Endothelial cell (in vitro differentiated cells): ENCODE data around the gene CDKN3. TPM values are rescaled to one million over a fixed set of nuclear protein-coding genes. Genes with fewer than 3 reads are reported as not detected.

Experiments used
- DNase-seq: peaks from one replicate; pipeline ENCODE4 v3.0.0; 2021; ENCODE audit warnings: low spot score
- H3K27ac Mint-ChIP-seq: one replicate; pipeline ENCODE4 v1.8.0; 2021; ENCODE audit warnings: mixed read lengths, inconsistent platforms; ENCODE audit not compliant: unreplicated experiment
- H3K27me3 Mint-ChIP-seq: one replicate; pipeline ENCODE4 v1.8.0; 2021; ENCODE audit warnings: mild to moderate bottlenecking, moderate library complexity, mixed read lengths, inconsistent platforms; ENCODE audit not compliant: unreplicated experiment
- H3K36me3 Mint-ChIP-seq: one replicate; pipeline ENCODE4 v1.8.0; 2021; ENCODE audit warnings: mild to moderate bottlenecking, low read depth, mixed read lengths, inconsistent platforms; ENCODE audit not compliant: unreplicated experiment
- H3K4me1 Mint-ChIP-seq: one replicate; pipeline ENCODE4 v1.8.0; 2021; ENCODE audit warnings: mild to moderate bottlenecking, mixed read lengths, inconsistent platforms; ENCODE audit not compliant: unreplicated experiment
- H3K4me3 Mint-ChIP-seq: one replicate; pipeline ENCODE4 v1.8.0; 2021; ENCODE audit warnings: mild to moderate bottlenecking, mixed read lengths, inconsistent platforms; ENCODE audit not compliant: unreplicated experiment
- H3K9me3 Mint-ChIP-seq: one replicate; pipeline ENCODE4 v1.8.0; 2021; ENCODE audit warnings: mixed read lengths, inconsistent platforms; ENCODE audit not compliant: unreplicated experiment
- CTCF ChIP-seq: fragments of 200-600 bp; sonication (generic); IDR thresholded peaks from one replicate; pipeline ENCODE4 v1.5.0; 2021; ENCODE audit warnings: antibody characterized with exemption; ENCODE audit not compliant: unreplicated experiment
- long read RNA-seq: library from polyadenylated mRNA; unstranded; transcript quantifications from one replicate; pipeline ENCODE4 v2.0.0, GENCODE V29; 2020; ENCODE audit not compliant: unreplicated experiment
- total RNA-seq: library from RNA; stranded (reverse); fragmentation: NEBNext Ultra II Directional; extraction: Animal tissue kit (Norgen Biotek cat#: 25700); gene quantifications from one replicate; pipeline ENCODE4 v1.2.1, GENCODE V29; 2021; ENCODE audit not compliant: unreplicated experiment

CDKN3 gene, protein sequence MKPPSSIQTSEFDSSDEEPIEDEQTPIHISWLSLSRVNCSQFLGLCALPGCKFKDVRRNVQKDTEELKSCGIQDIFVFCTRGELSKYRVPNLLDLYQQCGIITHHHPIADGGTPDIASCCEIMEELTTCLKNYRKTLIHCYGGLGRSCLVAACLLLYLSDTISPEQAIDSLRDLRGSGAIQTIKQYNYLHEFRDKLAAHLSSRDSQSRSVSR
- 12.2 TPM for total RNA-seq
- long read RNA-seq, partial matches to known transcripts = 0 of 10 reads
- long read RNA-seq, other reads (novel, unspliced or antisense) = 6 of 10 reads

DNA sequence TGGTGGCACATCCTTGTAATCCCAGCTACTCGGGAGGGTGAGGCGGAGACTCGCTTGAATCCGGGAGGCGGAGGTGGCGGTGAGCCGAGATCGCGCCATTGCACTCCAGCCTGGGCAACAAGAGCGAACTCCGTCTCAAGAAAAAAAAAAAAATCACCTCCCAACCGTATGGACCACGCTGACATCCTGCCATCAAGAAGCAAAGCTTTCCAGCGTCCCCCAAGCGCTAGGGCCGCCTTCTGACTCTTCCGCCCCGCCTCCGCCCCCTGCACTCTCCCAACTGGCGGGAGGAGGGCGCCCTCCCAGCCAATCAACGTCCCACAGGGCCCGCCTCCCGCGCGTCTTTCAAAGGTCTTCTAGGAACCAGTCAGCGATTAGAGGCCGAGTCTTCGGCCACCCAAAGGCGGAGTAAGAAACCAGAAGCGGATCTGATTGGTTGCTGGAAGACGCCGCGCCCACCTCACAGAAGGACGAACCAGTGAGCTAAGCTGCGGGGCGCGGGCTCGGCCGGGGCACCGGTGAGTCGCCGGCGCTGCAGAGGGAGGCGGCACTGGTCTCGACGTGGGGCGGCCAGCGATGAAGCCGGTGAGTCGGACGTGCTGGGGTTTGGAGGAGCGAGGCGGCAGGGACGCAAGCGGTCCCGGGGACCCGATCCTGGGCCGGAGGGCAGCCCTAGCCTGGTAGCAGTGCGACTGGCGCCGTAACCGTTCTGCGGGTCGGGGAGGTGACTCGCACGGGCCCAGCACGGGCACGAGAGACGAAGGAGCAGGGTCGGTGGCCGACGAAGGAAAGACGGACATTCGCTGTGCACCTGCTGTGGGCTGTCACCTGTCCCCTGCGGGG, at the start of gene CDKN3:
Gene CDKN3 (plus strand): TSS at position 515 of the 843 bp plus-strand sequence. CDS start 62 bp downstream, at position 577.
- H3K4me3 Mint-ChIP-seq = peak within 1 kb of the TSS; percentile 87
- H3K27me3 Mint-ChIP-seq = peaks cover 5% of the 10 kb centered on the region
- H3K27ac Mint-ChIP-seq = peak within 1 kb of the TSS; percentile 30
- peak; percentile 97 for DNase-seq
- H3K36me3 Mint-ChIP-seq = no peaks in the 10 kb centered on the region
- TF ChIP-seq CTCF = peak; percentile 41
- H3K4me1 Mint-ChIP-seq = peaks cover 5% of the 10 kb centered on the region
- no peaks in the 10 kb centered on the region for H3K9me3 Mint-ChIP-seq

- H3K4me3 Mint-ChIP-seq = no peak overlapping the region
- H3K36me3 Mint-ChIP-seq = no peaks in the 10 kb centered on the region
- H3K9me3 Mint-ChIP-seq = no peaks in the 10 kb centered on the region
- no peak overlapping the region for H3K27ac Mint-ChIP-seq
- no peak for TF ChIP-seq CTCF
- DNase-seq = no peak
- peaks cover 2% of the 10 kb centered on the region for H3K4me1 Mint-ChIP-seq
- no peaks in the 10 kb centered on the region for H3K27me3 Mint-ChIP-seq
Measured at GRCh38 chr14:54347044-54347443, 49.8 kb upstream of the CDKN3 start.

GRCh38 chr14:54348001-54348611, 48.7 kb upstream of the CDKN3 start:
- Mint-ChIP-seq H3K27ac (no peak overlapping the region), H3K36me3 (no peaks in the 10 kb centered on the region), H3K4me3 (no peak overlapping the region), H3K9me3 (no peaks in the 10 kb centered on the region), H3K4me1 (peaks cover 2% of the 10 kb centered on the region), H3K27me3 (no peaks in the 10 kb centered on the region)
- DNase-seq = peak; percentile 46
- peak; percentile 91 for TF ChIP-seq CTCF

DNA sequence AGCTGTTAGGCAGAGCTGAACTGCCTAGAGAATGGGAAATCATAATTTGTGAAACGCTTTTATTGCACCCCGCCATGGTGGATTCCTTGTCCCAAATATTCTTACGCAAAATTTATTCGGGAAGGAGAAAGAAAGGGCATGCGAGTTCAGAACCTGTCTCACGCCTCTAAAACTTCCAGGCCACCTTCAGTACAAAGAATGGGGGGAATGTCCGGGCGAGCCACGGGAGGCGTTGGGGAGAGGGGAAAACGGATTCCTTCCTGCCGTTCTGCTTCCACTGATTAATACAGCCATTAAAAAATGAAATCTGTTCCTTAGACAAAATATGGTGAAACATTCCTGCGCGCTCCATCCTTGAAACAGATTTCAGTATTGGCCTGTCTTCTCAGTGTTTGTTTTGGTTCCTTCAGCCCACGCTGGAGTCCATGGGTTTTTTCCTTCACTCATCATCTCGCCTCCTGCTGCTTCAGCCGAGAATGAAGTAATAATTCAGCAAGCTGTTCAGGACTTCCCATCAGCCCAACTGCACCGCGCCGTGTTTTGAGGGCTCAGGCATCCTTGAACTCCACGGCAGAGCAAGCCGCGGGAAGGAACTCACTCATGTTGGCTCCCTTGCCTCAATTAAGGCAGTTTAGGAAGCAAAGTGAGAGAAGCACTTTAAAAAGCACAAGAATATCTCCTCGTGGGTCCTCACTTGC, 47.7 kb upstream of the CDKN3 start:
- TF ChIP-seq CTCF = no peak
- Mint-ChIP-seq H3K4me1 (peaks cover 2% of the 10 kb centered on the region), H3K36me3 (no peaks in the 10 kb centered on the region), H3K4me3 (no peak overlapping the region), H3K27ac (no peak overlapping the region), H3K9me3 (peaks cover 1% of the 10 kb centered on the region), H3K27me3 (no peaks in the 10 kb centered on the region)
- DNase-seq = no peak
